ENCODE results near the gene KCNT2. TPM values are rescaled to one million over a fixed set of nuclear protein-coding genes. Genes with fewer than 3 reads are reported as not detected.

The KCNT2 gene
- total and polyA plus RNA-seq, 9 of the 15 experiments (the other 6 are each of a cell fraction or from before 2014, with no cell fraction given), result 0.13 to 0.73 (median 0.28) TPM

GRCh38 chr1:196193896-196194559, 414.2 kb downstream of the KCNT2 start (continued):
- no peak for TF ChIP-seq RERE (CRISPR knock-in tag; IDR thresholded peaks at IDR 0.05; ENCODE audit: borderline replicate concordance)
- TF ChIP-seq MAFK (IDR thresholded peaks at IDR 0.05; ENCODE audit: low read length), result peak; percentile 45; the same call in 1 of the 2 replicates
- TF ChIP-seq SRSF7 (optimal IDR thresholded peaks at IDR 0.05; ENCODE audit: low read depth, low read length), result no peak
- no peak for TF ChIP-seq HNRNPK (IDR thresholded peaks at IDR 0.05; ENCODE audit: low read depth, low read length, poor library complexity, severe bottlenecking)
- TF ChIP-seq ZNF316 (IDR thresholded peaks at IDR 0.05), result peak; percentile 70
- no peak for TF ChIP-seq RBM17 (IDR thresholded peaks at IDR 0.05; ENCODE audit: borderline replicate concordance, low read depth, low read length)
